HG02678 (cell line): Measurements from ENCODE around the gene MFAP2.
A peak's percentile ranks its signal among the peaks of the same experiment; 100 is the strongest.

Experiments
- ATAC-seq: cut with Tn5 transposase; IDR thresholded peaks from one replicate; pipeline ENCODE4 v1.9.1; 2021; ENCODE audit warnings: mild to moderate bottlenecking, moderate library complexity; ENCODE audit not compliant: unreplicated experiment

Gene MFAP2, protein sequence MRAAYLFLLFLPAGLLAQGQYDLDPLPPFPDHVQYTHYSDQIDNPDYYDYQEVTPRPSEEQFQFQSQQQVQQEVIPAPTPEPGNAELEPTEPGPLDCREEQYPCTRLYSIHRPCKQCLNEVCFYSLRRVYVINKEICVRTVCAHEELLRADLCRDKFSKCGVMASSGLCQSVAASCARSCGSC

DNA sequence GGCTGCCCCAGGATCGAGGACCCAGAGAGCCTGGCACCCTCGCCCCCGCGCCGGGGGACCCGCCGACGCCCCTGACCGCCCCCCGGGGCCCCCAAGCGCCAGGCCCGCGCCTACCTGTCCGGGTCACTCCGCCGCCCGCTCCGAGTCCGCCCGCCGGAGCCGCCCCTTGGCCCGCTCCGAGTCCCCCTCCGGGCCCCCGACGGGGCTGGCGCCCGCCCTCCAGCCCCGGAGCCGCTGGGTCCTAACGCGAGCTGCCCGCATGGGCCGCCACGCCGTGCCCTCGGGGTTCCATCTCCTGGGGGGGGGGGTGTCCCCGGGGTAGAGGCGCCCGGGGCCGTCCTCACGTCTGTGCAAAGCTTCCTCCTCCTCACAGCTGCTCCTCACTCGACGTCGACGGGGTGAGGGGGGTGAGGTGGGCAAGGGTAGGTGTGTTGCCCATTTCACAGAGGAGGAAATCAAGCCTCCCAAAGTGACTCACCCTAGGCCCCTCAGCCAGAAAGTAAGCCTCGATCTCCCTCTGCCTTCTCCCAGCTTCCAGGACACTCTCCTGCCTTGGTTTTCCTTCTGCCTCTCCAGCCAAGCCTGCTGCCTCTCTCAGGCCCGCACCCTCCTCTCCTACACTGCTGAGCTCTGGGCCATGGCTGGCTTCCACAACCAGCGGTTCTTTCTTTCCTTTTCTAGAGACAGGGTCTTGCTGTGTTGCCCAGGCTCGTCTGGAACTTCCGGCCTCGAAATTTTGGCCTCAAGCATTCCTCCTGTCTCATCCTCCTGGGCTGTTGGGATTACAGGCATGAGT lies at the start of gene MFAP2:
MFAP2 (minus strand) TSS at position 148 of the 796 bp plus-strand sequence. CDS start 2,347 bp downstream, outside the sequence.
- ATAC-seq: no peak

DNA sequence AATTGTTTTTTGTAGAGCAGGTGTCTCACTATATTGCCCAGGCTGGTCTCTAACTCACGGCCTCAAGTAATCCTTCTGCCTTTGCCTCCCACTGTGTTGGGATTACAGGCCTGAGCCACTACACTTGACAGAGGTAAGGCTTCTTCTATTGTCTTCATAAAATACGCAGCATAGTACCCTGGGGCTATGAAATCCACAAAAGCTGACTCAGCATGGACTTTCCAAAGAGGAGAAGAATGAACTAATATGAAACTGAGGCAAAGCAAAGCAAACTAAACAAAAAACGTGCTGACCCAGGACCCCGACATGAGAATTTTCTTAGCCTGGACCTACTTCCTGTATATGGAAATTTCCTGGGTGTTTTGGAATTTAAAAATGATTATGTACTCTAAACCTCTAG lies 49.8 kb upstream of the MFAP2 start:
- no peak for ATAC-seq

DNA sequence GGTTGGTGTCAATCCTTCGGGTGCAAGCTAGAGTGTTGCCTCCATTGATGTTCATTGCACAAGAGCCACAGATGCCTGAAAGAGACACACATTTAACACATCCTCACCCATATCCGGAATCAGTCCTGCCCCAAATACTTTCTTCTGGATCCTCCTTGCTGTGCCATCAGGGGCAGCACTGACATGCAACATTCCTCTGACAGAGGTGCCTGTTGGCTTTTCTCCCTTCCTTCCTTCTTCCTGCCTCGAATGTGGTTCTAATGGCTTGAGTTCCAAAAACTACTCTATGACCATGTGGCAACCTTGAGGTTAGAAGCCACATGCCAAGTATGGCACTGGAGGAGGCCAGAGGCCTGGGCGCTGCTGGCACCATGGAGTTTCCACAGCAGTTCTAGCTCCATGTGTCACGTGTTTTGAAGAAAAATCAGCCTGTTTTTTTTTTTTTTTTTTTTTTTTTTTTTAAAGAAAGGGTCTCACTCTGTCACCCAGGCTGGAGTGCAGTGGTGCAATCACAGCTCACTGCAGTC lies 48.3 kb upstream of the MFAP2 start:
- no peak for ATAC-seq

DNA sequence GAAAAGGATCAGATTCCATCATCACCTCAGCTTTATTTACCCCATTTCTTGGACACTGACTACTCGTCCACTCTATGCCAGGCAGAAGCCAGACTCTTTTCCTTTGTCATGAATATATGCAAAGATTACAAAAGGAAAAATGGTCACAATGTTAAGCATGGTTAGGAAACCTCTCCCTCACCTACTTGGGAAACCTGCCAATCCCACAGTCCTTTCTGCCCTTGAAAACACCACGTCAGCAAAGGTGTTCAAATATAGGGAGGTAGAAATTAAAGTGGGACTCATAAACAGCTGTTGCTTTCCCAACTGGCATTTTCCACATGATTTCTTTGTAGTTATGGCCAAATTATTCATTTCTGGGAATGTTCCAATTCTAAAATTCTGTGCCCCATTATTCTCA lies 47.5 kb upstream of the MFAP2 start:
- no peak for ATAC-seq

DNA sequence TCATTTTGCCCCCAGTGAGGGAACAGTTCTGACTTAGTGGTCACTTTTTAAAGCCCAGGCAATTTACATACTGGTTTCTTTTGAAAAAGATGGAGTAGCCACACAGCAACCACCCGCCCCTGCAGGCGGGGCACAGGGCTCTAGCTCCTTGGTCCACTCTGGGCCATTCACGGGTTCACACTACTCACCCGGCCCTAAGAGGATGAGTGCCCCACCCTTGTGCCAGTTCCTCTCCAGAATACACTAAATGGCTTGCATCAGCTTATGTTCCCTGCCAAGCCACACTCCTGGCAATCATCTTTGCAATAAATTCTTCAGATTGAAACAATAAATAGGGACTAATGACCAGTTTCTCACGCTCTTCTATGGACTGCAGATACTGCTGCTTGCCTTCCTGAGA lies 47.0 kb upstream of the MFAP2 start:
- ATAC-seq: no peak

DNA sequence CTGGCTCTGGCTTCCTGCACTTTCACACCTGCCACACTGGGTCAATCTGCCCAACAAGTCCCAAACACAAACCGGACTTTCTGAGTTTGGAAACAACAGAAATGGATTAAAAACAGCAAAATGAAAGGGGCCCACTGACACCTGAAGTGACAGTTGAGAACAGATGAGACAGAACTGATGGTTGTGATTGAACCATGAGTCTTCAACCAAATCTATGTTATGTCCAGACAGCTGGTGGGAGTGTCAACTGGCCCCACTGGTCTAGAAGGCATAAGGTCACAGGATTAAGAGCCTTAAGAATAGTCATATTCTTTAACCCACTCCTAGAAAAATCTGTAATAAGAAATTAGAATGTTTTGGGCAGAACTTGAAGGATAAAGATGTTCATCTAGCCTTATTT lies 44.3 kb upstream of the MFAP2 start:
- no peak for ATAC-seq

DNA sequence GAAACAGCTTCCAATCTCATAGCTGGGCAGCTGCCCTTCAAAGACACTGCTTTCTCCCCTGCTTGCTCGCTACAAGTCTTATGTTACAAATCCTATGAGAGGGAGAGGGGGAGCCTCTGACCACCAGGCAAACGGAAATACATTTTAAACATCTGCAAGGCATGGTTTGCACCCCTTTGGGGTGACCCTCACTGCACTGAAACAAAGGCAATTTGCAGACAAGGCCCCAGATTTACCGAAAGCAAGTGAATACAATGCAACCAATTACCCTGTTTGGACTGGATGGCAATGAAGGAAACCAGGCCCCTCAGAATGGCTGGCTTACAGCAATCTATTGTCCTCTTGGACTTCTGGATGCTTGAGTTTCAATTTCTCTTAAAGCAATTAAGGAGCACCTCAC lies 43.2 kb upstream of the MFAP2 start:
- no peak for ATAC-seq

DNA sequence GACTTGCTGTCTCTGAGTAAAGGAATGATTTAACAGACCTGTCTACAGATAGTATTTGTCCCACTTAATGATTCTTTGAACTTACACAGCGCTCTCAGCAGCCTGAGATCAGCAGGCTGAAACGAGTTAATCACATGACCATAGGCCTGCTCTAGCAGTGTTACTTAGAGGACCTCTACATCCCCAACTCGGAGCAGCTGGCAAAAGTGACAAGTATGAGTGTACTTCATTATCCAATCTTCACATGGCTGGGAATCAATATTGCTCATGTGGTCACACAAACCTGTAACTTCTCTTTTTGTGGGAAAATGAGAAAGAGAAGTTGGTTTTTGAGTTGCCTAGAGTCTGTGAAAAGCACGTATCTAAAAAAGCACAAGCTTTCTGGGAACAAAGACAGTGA lies 42.7 kb upstream of the MFAP2 start:
- ATAC-seq: no peak

DNA sequence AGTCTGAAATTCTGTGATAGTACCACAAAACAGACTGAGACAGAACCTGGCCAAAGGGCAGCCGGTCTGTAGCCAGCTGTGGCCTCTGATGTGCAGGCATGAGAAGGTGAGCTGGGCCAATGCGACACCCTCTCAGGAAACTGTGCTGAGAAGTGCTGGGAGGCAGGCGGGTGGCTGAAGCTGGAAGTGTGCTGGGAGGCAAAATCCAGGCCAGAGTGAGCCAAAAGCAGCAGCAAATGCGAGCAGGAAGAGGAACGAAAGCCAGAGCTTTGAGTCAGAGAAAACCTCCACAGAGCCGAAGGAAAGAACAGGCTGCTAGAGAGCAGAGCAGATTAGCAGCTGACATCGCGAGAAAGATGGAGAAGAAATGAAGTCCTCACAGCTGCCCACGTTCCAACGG lies 41.5 kb upstream of the MFAP2 start:
- ATAC-seq: no peak

DNA sequence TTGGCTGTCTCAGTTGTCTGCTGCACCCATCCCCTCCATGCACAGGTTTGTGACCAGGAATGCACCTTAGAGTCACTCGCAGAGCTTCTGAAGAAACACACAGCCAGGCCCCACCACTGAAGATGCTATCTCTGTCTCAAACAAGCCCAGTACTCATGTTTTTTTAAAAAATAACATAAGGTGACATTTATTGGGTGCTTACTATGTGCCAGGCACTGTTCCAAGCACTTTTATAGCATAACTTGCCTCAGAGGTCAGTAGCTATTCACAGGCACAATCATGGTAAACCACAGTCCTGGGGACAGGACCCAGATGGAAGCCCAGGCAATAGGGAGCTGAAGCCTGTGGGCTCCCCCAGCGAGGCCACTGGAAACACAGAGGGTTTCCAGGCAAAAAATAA lies 40.1 kb upstream of the MFAP2 start:
- no peak for ATAC-seq

DNA sequence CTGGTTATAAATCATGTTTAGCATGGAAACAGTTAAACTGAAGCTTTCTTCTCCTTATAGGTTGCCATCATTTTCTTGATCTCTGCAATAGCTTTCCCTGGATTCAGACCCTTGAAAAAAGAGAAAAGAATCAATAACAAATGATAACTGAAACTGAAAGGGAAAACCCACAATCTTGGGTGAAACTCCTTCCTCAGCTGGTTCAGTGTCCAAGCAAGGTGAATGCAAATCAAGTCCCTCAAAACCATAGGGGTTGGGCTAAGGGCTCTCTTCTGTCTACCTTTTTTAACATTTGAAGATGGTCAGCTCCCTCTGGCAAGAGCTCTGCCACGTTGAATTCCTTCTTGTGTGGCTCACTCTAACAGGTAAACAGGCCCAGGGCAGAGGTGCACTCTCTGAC lies 38.4 kb upstream of the MFAP2 start:
- no peak for ATAC-seq

DNA sequence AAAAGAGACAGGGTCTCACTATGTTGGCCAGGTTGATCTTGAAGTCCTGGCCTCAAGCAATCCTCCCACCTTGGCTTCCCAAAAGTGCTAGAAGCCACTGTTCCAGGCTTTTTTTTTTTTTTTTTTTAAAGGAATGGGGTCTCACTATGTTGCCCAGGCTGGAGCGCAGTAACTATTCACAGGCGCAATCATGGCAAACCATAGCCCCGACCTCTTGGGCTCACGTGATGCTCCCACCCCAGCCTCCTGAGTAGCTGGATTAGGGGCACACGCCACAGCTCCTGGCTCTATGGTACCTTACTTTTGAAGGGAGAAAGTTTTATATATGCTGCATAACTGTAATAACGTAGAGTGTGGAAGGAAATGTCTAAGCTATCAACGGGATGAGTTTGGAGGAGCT lies 37.0 kb upstream of the MFAP2 start:
- ATAC-seq: no peak

DNA sequence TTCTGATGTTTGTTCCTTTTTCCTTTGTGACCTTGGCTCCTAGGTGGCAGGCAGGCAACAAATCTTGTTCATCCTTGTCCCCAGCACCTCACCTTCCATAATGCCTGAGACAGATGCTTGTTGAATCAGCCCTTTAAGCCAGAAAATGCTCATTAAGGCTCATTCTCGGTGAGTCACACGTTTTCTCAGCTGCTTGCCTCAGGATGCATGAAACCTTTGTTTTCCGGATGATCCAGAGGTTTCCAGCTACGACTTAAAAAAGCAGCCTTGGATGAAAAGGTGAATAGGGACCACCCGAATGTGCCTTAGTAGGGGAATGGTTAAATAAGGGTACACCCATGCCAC lies 35.9 kb upstream of the MFAP2 start:
- no peak for ATAC-seq

DNA sequence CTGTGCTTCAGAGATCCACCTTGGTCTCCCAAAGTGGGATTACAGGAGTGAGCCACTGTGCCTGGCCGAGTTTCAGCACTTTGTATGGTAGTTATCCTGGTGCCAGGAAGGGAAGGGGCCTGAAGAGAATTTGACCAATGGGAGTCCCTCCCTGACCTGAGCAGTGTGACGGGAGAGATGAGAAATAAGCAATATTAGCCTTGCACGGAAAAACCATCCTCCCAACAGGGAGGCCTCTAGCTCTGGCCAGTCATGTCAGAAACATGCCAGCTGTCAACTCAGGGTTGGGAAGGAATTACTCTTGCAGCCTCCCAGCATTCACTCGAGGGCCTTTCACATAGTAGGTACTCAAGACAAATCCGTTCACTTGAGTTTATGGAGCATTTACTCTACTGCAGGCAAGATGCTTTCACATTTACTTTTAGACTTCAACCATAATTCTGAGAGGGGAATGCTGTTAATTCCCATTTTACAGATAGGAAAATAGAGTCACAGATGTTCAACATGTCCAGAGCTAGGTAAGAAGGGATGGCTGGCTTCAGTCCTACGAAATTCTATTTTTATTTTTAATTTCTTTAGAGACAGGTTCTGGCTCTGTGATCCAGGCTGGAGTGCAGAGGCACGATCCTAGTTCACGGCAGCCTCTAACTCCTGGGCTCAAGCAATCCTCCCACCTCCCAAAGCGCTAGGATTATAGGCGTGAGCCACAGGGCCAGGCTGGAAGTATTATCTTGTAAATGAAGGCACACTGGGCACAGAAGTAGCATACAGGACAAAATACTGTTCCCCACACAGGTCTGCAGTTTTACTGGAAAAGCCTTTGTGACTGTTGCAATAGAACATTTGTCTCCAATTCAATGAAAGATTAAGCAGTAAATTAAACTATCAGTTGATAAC lies 34.5 kb upstream of the MFAP2 start:
- ATAC-seq: no peak

DNA sequence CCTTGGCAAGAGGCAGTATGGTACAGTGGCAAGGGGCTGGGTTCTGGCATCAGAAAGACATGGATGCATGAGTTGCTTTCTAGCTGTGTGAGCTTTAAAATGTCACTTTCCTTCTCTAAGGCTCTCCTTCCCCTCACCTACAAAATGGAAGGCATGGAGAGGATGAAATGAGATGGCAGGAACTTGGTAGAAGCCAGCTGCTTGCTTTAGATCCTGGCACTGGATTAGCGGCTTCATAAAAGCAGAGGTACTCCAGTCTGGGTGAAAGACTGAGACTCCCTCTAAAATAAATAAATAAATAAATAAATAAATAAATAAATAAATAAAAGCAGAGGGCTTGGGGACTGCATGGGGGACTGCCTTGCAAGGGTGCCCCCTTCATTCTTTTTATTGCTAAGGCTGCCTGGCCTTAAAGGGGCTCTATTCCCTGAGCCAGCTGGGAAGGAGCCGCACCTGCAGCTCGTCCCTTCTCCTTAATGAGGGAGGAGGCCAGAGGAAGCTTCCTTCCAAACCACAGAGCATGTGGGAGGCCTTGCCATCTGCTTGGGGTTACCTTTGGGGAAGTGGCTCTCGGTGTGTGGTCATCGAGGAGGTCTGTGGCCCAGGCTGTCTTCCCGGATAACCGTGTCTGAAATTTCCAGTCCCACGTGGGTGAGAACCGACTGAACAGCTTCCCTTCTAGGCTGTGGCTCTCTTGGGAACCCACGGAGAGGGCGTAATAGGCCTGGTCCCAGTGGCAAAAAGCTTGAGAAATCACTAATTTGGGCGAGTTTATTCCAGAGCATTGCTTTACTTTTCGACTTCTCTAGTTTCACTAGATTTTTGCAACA lies 33.3 kb upstream of the MFAP2 start:
- no peak for ATAC-seq

DNA sequence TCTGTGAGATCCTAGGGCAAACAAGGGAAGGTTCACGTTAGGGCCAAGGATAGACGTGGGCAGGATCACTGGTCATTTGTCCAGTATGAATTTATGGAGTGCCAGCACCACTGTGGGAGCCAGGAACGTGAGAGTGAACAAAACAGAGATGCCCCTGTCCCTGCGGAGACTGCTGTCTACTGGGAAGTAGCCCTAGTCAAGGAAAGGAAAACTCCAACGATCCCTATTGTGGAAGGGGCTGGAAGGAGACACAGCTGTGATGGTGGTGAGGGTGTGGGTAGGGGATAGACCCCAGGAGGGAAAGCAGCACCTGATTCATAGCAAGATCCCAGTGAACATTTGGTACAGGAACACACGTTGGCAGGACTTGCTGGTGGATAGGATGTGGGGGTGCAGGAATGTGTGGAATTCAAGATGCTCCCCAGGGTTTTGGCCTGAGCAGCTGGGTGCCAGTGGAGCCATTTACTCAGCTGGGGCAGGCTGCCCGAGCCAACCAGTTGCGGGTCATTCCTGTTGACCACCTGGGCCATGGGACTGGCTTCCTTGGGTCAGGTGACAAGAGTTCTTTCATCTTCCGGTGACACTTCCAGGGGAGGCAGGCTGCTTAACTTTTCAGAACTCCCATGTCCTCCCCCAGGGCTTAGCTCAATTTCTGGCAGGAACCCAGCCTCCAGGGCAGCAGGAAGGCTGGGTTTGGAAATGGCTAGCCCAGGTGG lies 32.5 kb upstream of the MFAP2 start:
- no peak for ATAC-seq

DNA sequence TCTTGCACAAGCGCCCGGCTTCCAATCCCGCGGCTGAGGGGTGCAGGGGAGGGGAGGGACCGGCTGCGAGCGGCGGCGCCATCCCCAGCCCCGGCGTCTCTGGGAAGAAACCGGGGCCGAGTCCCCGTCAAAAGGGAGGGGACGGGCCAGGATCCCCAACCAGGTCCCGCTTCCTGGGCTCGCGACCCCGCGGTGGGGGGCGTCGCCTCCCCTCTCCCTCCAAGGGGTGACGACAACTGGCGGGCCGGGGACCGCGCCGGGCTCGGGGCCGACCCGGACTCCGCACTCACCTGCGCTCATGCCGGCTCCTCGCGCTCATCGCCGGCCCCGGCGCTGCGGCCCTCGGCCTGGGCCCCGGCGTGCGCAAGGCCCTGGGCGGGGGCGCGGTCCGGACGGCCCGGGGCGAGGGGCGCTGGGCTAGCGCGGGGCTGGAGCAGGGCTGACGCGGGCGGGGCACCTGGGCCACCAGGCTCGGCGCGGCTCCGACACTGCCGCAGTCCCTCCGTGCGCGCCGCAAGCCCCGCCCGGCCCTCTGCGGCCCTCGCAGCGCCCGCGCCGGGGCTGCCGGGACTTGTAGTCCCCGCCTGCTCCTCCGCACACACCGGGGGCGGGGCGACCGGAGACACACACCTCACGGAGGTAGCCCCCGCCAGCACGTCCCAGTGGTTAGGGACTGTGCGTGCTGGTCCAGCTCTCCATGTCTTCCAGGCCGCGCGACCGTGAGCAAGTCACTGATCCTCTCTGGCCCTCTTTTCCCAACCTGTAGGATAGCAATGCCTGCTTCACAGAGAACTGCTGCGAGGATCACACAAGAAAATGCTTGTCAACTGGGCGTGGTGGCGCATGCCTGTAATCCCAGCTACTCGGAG lies 31.3 kb upstream of the MFAP2 start, which contains the start of gene ATP13A2:
ATP13A2 (minus strand) TSS at position 490 of the 869 bp plus-strand sequence; CDS start at position 300, 190 bp downstream.
- peak; percentile 96 for ATAC-seq

DNA sequence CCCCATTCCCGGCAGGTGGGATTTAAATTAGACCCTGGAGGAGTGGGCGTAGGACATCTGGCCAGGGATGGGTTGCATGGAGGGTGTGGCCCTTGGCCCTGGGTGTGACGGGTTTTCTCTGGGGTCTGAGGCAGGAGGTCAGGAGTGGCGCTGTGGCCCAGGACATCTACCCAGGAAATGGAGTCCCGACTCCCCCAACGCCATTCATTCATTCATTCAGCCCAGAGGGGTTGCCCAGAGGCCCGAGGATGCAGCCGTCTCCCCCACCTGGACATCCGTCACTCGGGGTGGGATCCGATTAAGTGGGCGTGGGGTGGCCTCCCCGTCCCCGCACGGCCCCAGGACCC lies 30.6 kb upstream of the MFAP2 start:
- no peak for ATAC-seq

DNA sequence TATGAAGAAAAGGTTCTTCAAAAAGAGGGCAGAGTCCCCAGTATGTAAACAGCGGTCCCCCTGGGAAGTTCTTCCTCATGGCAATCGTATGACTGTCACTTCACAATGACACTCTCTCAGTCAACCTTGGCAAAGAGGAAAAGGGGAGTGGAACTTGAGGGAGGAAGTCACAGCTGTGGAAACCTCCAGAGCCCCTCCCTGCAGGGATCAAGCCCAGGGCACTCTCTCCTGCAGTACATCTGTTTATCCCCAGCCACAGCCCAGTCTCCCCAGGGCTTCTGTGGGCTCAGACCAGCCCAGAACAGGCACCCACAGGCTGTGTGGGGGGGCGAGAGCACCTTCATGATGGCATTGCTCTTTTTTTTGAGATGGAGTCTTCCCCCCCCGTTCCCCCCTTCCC lies 29.3 kb upstream of the MFAP2 start:
- ATAC-seq: no peak
